Mucosa of stomach (tissue), 1 donor: Measurements from ENCODE around the gene TCAIM.

Experiments
- H3K27me3 ChIP-seq: one replicate; pipeline ENCODE4 v1.7.0; 2013; ENCODE audit warnings: mild to moderate bottlenecking, low read length; ENCODE audit not compliant: control insufficient read depth, insufficient read depth
- H3K36me3 ChIP-seq: one replicate; pipeline ENCODE4 v1.7.0; 2013; ENCODE audit warnings: low read length; ENCODE audit not compliant: control insufficient read depth, insufficient read depth
- H3K4me1 ChIP-seq: one replicate; pipeline ENCODE4 v1.7.0; 2013; ENCODE audit warnings: mild to moderate bottlenecking, low read length; ENCODE audit not compliant: control insufficient read depth, insufficient read depth
- H3K4me3 ChIP-seq: one replicate; pipeline ENCODE4 v1.7.0; 2013; ENCODE audit warnings: low read length
- H3K9ac ChIP-seq: one replicate; pipeline ENCODE4 v1.7.0; 2013; ENCODE audit warnings: mild to moderate bottlenecking, low read length, moderate library complexity
- H3K9me3 ChIP-seq: one replicate; pipeline ENCODE4 v1.7.0; 2013; ENCODE audit warnings: mild to moderate bottlenecking, low read length, moderate library complexity; ENCODE audit not compliant: control insufficient read depth
- donor health status: Pancreatic carcinoma.

Gene TCAIM

GRCh38 chr3:44442596-44443309 lies 104.2 kb downstream of the TCAIM start:
- H3K9me3 ChIP-seq, result no peaks in the 10 kb centered on the region
- H3K9ac ChIP-seq, result no peak overlapping the region
- H3K27me3 ChIP-seq, result no peaks in the 10 kb centered on the region
- no peaks in the 10 kb centered on the region for H3K36me3 ChIP-seq
- H3K4me3 ChIP-seq, result no peak overlapping the region
- H3K4me1 ChIP-seq, result peaks cover 22% of the 10 kb centered on the region

- Histone ChIP-seq H3K9ac (no peak overlapping the region), H3K27me3 (no peaks in the 10 kb centered on the region), H3K4me3 (no peak overlapping the region), H3K4me1 (peaks cover 15% of the 10 kb centered on the region), H3K36me3 (no peaks in the 10 kb centered on the region), H3K9me3 (no peaks in the 10 kb centered on the region)
Measured at GRCh38 chr3:44444437-44444836, 105.9 kb downstream of the TCAIM start.

- Histone ChIP-seq H3K9me3 (no peaks in the 10 kb centered on the region), H3K36me3 (peaks cover 5% of the 10 kb centered on the region), H3K4me3 (no peak overlapping the region), H3K4me1 (peaks cover 9% of the 10 kb centered on the region), H3K27me3 (no peaks in the 10 kb centered on the region), H3K9ac (no peak overlapping the region)
Measured at GRCh38 chr3:44444896-44445691, 106.5 kb downstream of the TCAIM start.

GRCh38 chr3:44445786-44446185 lies 107.2 kb downstream of the TCAIM start:
- H3K9ac ChIP-seq, result no peak overlapping the region
- H3K4me3 ChIP-seq, result no peak overlapping the region
- no peaks in the 10 kb centered on the region for H3K9me3 ChIP-seq
- peaks cover 9% of the 10 kb centered on the region for H3K36me3 ChIP-seq
- peaks cover 7% of the 10 kb centered on the region for H3K4me1 ChIP-seq
- no peaks in the 10 kb centered on the region for H3K27me3 ChIP-seq

GRCh38 chr3:44446929-44447328 lies 108.4 kb downstream of the TCAIM start:
- H3K9ac ChIP-seq, result no peak overlapping the region
- no peak overlapping the region for H3K4me3 ChIP-seq
- no peaks in the 10 kb centered on the region for H3K9me3 ChIP-seq
- H3K4me1 ChIP-seq, result no peaks in the 10 kb centered on the region
- H3K27me3 ChIP-seq, result no peaks in the 10 kb centered on the region
- H3K36me3 ChIP-seq, result peaks cover 9% of the 10 kb centered on the region

GRCh38 chr3:44451441-44451840 lies 112.9 kb downstream of the TCAIM start:
- no peaks in the 10 kb centered on the region for H3K4me1 ChIP-seq
- H3K9me3 ChIP-seq, result no peaks in the 10 kb centered on the region
- H3K36me3 ChIP-seq, result peaks cover 24% of the 10 kb centered on the region
- no peak overlapping the region for H3K4me3 ChIP-seq
- no peak overlapping the region for H3K9ac ChIP-seq
- no peaks in the 10 kb centered on the region for H3K27me3 ChIP-seq

GRCh38 chr3:44454258-44454657 lies 115.7 kb downstream of the TCAIM start:
- Histone ChIP-seq H3K9ac (no peak overlapping the region), H3K36me3 (peaks cover 24% of the 10 kb centered on the region), H3K4me1 (no peaks in the 10 kb centered on the region), H3K27me3 (no peaks in the 10 kb centered on the region), H3K9me3 (no peaks in the 10 kb centered on the region), H3K4me3 (no peak overlapping the region)

GRCh38 chr3:44455318-44455717 lies 116.8 kb downstream of the TCAIM start:
- Histone ChIP-seq H3K9ac (no peak overlapping the region), H3K4me3 (no peak overlapping the region), H3K36me3 (peaks cover 18% of the 10 kb centered on the region), H3K27me3 (no peaks in the 10 kb centered on the region), H3K4me1 (no peaks in the 10 kb centered on the region), H3K9me3 (no peaks in the 10 kb centered on the region)
